HG02852 (cell line): ENCODE measurements around the gene ANKRD60.

Experiments used
- ATAC-seq: cut with Tn5 transposase; IDR thresholded peaks from one replicate; pipeline ENCODE4 v1.9.1; 2021; ENCODE audit warnings: mild to moderate bottlenecking, moderate library complexity; ENCODE audit not compliant: unreplicated experiment

The ANKRD60 gene

DNA sequence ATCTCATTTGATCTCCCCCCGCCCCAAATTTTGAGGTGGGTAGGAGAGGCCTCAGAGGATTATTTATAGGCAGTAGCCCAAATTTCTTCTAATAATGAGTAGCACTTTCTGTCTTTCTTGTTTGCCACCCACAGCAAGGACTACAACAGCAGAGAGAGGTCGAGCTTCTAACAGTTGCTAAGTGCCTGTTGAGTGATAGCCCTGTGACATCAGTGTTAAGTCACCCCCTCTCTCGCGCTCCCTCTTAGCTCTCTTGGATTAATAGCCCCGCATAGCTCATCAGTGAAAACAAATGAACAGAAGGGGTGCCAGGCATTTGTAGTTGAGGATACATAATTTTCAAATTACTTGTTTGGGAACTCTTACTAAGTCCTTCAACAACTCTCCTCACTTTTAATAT lies 3.5 kb downstream of the ANKRD60 start:
- no peak for ATAC-seq

DNA sequence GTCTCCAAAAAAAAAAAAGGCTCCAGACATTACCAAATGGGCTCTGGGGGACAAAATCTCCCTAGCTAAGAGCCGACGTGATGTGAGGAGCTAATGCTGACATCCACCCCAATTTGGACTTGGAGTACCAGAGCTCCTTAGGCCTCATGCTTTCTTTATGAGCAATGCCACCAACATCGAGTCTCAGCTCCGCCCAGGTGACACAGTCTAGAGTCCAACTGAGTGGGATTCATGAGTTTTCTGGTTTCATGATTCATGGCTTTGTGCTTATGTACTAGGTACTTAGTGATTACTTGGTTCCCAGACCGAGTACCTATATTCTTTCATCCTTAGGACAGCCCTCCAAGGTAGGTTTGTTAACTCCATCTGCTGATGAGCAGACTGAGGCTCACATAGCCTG lies 4.4 kb downstream of the ANKRD60 start:
- no peak for ATAC-seq

DNA sequence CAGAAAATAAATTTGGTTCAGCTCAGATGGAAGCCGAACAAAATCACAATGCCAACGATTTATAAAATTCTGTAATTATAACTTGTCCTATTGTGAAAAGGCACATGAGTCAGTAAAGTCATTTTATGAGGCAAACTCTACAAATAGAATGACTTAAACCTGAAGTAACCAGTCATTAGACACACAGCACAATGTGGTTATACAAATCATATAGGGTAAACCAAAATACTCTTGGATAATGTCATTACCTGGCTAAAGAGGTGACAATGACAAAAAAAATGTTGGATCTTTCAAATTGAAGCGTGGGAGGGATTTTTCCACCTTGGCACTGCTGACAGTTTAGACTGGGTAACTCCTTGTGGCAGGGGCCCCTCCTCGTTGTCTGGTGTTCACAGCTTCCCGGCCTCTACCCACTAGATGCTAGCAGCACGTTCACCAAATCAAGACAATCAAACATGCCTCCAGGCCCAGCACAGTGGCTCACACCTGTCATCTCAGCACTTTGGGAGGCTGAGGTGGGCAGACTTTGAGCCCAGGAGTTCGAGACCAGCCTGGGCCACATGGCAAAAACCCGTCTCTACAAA lies 5.0 kb downstream of the ANKRD60 start:
- ATAC-seq = no peak

DNA sequence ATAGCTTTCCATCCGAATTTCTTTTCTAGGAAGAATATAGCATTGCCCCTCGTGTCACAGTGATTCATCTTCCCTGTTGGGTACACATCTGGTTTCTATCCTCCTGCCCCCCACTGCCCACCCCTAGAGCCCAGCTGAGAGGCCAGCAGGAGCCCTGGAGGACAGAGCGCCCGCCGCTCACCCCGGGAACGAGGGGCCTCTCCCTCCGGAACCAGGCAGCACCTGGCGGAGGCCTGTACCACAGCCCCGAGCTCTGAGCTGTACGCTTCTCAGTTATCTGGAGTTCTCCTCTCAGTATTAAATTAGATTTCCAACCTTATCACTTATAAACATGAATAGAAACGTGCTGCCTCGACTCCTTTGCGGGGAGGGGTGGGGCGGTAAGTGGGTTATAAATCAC lies 6.0 kb downstream of the ANKRD60 start:
- ATAC-seq = no peak

DNA sequence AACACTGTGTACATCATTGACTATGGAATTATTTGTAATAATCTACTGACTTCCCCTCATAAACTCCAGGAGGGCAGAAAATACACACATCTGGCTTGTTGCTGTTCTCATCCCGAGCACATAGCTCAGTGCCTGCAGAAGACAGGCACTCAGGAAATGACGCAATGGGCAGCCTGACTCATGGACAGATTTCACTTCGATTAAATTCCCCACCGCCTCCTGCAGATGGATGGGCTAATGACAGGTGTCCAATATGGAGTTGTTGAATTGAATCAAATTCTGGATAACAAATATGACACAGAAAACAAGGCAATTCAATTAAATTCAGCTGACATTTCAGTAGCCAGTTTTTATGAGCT lies 9.1 kb downstream of the ANKRD60 start:
- ATAC-seq = no peak

DNA sequence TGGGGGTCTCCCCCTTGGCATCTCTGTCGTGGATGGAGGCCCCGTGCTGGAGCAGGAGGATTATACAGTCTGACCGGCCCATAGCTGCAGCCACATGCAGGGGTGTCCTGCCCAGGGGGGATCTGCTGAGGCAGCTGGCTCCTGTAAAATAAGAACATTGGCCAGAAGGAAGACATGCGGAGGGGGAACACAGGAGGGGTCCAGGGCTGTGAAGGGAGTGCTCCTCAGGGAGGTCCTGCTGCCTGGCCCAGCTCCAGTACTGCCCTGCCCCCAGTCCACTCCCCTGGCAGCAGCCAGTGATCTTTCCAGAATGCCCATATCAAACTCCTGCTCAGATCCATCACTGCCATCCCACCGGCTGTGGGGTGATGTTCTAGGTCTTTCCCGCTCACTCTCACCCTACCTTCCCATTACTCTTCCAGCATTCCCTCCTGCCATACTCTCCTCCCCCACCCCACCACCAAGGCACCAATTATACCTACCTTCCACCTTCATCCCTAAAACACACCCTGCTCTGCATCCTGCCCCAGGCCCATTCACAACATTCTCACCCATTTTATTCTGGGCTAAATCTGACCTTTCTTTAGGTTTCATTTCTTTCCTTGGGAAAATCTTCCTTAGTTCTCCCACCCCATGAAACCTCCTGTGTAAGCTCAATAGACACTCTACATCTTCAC lies 9.7 kb downstream of the ANKRD60 start:
- no peak for ATAC-seq

DNA sequence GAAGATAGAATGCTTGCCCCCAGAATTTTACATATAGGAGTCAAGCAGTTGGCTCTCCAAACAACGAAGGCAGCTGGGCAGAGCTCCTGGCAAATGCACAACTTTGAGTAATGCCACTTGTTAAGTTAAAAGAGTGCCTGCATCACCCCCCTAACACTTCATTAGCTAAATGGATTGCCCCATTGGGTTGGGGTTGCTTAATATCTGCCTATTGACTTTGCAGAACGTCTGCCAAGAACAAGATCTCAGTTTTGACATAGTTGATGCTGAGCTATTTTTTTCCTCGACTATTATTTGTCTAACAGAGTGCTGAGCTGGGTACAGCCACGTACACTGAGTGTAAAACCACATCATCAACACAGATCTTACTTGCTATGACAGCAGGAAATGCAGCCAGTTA lies 12.1 kb downstream of the ANKRD60 start:
- no peak for ATAC-seq

DNA sequence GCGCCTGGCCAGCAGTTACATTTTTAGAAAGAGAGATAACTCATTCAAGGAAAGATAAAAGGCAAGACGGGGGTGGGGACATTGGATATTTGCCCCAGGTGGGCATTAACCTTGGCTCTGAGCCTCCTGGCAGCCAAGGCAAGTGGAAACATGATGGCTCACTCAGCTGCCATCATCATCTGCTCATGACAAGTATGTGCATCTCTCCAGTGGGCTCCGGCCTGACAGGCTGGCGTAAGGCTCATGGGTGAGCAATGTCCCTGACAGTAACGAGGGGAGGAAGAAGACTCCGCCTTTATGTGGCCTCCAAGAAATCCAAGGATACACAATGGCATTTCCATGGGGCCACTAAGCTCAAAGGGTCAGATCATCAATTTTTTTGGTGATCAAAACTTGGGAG lies 13.3 kb downstream of the ANKRD60 start:
- no peak for ATAC-seq

DNA sequence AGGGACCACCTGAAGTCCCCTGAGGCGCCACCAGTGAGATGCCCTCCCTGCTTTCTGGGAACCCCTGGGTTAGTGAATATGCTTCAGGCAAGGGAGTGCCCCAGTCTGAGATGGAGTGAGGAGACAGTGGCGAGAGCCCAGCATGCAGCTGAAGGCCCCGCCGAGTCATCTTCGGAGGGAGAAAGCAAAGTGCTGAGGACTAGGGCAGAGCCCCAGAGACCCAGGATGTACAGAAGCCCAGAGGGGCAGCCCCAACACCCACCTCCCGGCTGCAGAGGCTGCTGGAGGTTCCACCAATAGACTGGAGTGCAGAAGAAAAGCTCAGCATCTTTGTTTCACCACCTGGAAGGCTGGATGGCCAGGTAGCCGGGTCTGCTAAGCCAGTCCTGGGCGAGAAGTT lies 14.1 kb downstream of the ANKRD60 start:
- no peak for ATAC-seq

DNA sequence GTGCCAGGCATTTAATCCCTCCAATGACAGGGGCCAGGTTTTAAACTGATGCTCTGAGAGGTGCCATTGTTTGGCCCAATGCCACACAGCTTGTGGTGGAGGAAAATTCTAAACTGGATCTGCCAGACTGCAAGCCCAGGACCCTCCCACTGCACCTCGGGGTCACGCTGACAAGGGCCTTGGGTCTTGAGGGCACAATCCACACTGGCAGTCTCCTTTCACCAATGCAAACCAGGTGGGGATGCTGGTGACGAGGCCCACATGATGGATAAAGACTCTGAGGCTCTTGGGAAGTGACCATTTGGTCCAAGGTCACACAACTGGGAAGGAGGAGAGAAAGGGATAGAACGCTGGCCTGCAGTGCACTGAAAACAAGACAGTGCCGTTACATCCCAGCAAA lies 14.7 kb downstream of the ANKRD60 start:
- ATAC-seq = no peak

DNA sequence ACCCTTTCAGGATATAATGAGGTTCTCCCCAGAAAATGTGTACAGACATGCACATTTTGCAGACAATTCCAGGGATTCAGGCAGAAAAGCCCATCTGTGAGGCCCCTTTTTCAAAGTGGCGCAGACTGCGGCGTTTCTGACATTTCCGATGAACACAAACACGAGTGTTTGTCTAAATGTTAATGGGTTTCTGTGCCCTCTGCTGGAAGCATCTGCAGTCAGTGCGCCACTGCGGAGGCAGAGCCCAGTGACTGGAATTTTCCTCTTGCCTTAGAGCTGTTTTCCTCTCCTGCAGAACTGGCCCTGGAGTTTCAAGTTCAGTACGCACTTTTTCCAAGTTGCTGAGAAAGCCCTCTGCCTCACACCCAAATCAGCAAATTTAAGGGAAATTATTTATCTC lies 15.3 kb downstream of the ANKRD60 start:
- ATAC-seq = no peak

DNA sequence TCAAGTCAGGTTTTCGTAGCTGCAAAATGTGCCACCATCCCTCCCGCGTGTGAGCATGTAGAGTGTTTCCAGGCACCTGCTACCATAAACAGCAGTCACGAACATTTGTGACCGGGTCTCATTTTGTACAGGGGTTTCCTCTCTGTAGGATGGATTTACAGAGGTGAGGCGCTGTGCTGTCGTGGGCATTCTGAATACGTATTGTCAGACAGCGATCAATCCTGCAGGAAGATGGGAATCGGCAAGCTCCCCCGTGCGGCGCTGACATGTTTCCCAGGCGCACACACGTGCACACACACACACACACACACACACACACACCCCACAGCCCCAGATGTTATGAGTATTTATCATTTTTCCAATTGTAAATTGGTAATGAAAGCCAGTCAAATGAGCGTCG lies 15.8 kb downstream of the ANKRD60 start:
- ATAC-seq = no peak

DNA sequence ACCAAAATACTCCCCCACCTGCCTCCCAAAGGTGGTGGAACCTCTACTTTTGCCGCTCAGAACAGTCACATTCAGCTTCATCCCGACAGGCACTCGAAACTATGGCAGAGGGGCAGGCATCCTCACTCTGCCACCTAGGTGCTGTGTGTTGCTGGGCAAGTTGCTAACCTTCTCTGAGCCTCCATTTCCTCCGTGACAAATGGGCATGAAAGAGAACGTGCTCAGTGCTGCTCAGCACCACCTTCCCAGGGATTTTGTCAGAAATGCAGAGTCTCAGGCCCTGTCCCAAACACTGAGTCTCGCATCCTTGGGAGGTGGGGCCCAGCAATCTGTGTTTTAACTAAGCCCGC lies 18.1 kb downstream of the ANKRD60 start:
- no peak for ATAC-seq

DNA sequence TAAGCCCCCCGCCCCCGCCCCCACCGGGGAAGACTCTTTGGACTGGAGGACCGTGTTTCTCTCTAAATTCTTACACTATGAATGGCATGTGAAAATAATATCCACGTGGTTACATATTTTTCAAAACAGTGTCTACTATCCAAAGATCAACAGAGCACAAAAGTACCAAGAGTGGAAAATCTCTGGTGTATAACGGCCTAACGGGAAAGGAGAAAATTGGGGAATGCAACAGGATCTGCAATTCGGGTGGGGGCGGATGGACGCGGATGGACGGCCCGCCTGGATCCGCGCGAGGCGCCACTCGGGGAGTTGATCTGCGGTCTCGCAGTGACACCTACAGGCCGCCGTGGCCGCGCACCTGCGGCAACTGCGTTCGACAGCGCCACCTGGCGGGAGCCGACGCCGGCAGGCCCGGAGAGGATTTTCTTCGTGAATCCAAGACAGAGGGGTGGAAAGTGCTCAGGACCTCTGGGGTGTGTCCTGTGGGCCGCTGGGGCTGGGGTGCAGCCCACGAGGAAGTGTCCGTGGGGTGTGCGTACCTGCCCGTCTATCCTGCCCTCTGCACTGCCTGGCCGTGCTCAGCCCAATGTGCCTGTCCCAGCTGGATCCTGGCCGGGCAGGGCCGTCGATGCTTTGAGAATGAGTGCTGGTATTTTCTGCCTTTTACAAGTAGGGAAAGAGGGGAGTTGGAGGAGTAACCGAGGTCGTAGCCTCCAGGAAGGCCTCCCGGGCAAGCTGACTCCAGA lies 18.6 kb downstream of the ANKRD60 start:
- peak; percentile 59 for ATAC-seq

DNA sequence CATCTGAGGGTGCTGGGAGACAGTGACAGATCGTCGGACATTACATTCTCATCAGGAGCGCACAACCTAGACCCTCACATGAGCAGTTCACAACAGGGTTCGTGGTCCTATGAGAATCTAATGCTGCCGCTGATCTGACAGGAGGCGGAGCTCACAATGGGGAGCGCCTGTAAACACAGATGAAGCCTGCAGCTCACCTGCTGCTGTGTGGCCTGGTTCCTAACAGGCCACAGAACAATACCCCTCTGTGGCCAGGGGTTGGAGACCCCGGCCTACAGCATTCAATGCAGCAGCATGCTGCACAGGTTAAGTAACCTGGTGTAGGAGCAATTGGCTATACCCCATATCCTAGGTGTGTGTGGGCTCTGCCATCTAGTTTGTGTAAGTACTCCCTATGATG lies 19.5 kb downstream of the ANKRD60 start:
- ATAC-seq = no peak

DNA sequence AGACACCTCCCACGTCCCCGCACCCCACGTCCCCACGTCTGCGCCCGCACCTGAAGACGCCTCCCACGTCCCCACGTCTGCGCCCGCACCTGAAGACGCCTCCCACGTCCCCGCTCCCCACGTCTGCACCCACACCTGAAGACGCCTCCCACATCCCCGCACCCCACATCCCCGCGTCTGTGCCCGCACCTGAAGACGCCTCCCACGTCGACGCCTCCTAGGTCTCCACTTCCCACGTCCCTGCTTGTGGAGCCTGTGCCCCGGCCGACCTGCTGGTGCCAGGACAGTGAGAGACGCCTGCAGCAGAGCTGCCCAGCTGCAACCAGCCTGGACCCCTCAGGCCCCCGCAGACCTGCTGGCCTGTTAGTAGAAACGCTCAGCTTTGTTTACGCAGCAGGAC lies 22.6 kb downstream of the ANKRD60 start:
- no peak for ATAC-seq

DNA sequence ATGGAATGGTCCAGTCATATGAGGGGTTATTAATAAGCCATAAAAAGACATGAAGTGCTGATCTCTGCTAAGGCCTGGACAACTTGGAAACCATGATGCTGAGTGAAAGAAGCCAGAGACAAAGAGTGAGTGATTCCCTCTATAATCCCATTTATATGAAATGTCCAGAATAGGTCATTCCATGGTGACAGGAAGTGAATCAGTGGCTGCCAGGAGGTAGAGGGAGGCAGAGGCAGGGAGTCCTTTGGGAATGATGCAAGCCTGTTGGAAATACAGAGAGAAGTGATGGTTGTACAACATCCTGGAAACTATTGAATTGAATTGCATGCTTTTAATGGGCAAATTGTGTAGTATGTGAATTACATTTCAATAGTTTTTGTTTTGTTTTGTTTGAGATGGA lies 26.4 kb downstream of the ANKRD60 start:
- ATAC-seq = no peak

DNA sequence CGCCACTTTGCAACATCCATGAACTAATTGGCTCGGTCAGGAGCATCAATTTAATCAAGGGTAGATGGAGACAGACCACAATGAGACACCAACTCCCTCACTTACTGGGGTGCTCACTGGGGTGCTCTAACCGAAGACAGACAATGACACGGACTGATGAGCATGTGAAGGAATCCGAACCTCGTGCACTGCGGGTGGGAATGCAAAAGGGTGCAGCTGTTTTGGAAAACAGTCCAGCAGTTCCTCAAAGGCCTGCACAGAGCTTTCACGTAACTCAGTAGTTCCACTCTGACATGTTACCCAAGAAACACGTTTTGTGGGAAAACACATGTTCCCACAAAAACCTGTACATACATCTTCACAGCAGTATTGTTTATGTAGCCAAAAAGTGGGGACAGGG lies 26.8 kb downstream of the ANKRD60 start:
- no peak for ATAC-seq

DNA sequence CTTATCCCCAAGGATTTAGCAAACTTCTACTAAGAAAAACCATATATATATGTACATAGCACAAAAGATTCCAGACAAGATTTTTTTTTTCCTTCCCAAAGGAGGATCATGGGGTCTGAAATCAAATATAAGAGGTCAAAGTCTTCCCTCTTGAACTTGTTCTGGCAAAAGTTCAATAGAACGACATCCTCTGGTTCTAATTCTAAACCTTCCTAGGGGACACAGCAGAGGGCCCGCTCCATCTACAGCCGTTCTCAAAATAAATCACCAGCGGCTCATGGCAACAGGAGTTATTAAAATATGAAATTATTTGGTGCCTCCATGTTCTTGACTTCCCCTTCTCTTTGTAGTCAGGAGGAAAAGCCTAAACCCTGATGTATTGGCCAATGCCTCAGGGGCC lies 29.0 kb downstream of the ANKRD60 start:
- ATAC-seq = no peak

DNA sequence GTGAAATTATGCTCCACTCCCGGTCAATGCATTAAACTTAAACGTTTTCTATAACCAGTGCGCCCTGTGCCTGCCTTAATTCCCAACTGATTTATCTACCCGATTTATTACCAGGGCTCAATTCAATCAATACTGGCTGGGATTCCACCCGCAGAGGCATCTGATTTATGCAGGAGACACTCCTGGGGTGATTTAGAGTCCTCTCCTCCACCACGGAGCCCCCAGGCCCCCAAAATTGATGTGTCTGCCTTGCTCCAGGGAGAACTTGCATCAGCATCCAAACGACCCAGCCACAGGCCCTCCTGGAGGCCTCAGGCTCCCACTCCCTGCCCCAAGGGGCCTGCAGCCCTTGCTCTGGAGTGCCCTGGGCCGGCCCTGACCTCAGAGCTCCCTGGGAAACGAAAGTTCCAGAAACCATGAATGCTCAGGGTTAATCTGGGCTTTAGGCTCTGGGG lies 29.5 kb downstream of the ANKRD60 start:
- ATAC-seq = no peak

DNA sequence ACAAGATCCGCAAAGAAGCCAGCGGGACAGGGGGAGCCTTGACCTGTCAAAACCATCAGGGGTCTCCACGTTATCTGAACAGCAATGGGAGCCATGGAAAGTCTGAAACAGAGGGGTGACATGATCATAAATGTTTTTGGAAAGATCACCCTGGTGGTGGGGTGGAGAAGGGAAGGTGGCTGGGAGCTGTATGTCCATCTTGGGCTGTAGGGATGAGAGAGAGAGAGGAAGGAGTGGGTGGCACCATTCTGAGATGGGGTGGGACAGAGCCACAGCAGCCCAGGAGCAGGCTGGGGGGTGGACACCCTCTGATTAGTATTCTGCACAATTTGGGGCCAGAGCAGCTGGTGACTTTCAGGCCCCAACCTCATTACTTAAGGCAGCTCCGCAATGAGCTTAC lies 30.1 kb downstream of the ANKRD60 start:
- ATAC-seq = no peak

DNA sequence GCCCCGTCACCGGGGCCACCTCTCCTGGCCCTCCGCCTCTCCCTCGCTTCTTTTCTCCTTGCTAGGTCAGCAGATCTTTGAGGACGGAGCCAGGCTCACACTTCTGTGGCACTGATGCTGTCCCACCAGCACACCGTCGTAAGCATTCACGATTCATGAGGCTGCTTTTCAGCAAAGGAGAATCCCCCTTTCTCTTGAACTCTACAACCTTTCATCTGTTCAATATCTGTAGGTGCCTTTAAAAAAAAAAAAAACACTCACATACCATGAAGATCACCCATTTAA lies 31.3 kb downstream of the ANKRD60 start:
- ATAC-seq = no peak
